OCI-M1 (cell line): ENCODE data around the gene ZGPAT.

ENCODE experiments used
- DNase-seq: peaks from one replicate; lab custom pipeline; 2025; lab: John Stamatoyannopoulos, UW

ZGPAT gene

GRCh38 chr20:63692436-63693082 is 15.3 kb upstream of the ZGPAT start:
- no peak for DNase-seq

GRCh38 chr20:63693083-63693732 is 14.6 kb upstream of the ZGPAT start:
- no peak for DNase-seq

- DNase-seq, result no peak
Measured at GRCh38 chr20:63693733-63694583, 13.9 kb upstream of the ZGPAT start.

- DNase-seq, result no peak
Measured at GRCh38 chr20:63694584-63695423, 13.0 kb upstream of the ZGPAT start.

- DNase-seq, result no peak
Measured at GRCh38 chr20:63695424-63696305, 12.2 kb upstream of the ZGPAT start.

GRCh38 chr20:63696306-63696627 is 11.6 kb upstream of the ZGPAT start:
- DNase-seq, result no peak

GRCh38 chr20:63696628-63697356 is 11.0 kb upstream of the ZGPAT start, which contains the start of gene TNFRSF6B:
Gene TNFRSF6B, plus strand, starts transcription at chr20:63696652. Its CDS starts 116 bp downstream, at chr20:63696768.
- DNase-seq, result no peak

- DNase-seq, result no peak
Measured at GRCh38 chr20:63697357-63697867, 10.4 kb upstream of the ZGPAT start.

- DNase-seq, result no peak
Measured at GRCh38 chr20:63697868-63698545, 9.8 kb upstream of the ZGPAT start.

- no peak for DNase-seq
Measured at GRCh38 chr20:63698739-63699465, 8.9 kb upstream of the ZGPAT start.

GRCh38 chr20:63699466-63700198 is 8.2 kb upstream of the ZGPAT start:
- no peak for DNase-seq

GRCh38 chr20:63700199-63701050 is 7.4 kb upstream of the ZGPAT start:
- DNase-seq, result no peak

- DNase-seq, result no peak
Measured at GRCh38 chr20:63701051-63701328, 6.8 kb upstream of the ZGPAT start.

GRCh38 chr20:63701329-63702035 is 6.4 kb upstream of the ZGPAT start:
- no peak for DNase-seq

- no peak for DNase-seq
Measured at GRCh38 chr20:63702036-63702665, 5.7 kb upstream of the ZGPAT start.

GRCh38 chr20:63702751-63703470 is 4.9 kb upstream of the ZGPAT start:
- DNase-seq, result no peak
